ENCODE measurements around the gene CTPS2.
"Not testable (repeated sequence)": the region's sequence is repeated elsewhere in the genome, so short reads cannot be mapped to it uniquely, and the experiment has no call there.

CTPS2 gene

GRCh38 chrX:16649858-16650257 lies 62.6 kb downstream of the CTPS2 start, which contains the start of gene S100G:
S100G (plus strand) TSS chrX:16650158; CDS start chrX:16651007, 849 bp downstream.
- no peak for DNase-seq

DNA sequence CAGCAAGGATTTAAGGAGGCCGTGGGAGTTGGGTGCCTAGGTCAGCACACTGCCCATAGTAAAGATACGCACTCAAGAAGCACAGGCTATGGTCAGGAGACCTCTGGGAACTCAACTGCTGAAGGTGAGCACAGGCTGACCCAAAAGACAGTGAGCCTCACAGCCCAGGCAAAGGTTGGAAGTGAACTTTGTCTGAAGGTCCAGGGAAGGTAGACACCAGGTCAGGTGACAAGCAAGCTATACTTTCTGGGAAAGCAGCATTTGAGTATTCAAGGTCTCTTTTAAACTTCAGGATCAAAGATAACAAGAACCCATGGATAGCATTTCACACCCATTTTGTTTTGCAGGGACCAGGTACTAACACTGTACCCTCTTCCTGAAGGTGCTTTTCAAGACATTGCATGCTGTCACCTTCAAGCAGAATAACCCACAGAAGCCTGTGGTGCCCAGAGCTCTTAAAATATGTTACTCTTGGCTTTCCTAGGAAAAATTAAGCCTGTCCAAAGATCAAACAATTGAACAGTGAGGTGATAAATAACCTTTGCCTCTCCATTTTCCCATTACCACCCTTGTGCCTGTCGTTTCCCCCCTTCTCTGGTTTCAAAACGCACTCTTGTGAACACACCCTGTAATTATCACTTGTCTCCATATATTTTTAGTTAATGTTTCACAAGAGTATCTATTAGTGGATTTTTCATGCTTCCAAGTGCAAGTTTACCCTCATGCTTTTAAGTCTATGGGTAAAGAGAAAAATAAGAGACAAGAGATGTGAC lies 65.9 kb downstream of the CTPS2 start:
- no peak for DNase-seq

- DNase-seq: no peak
Measured at GRCh38 chrX:16643176-16643575, 69.3 kb downstream of the CTPS2 start.

GRCh38 chrX:16640823-16641222 lies 71.6 kb downstream of the CTPS2 start:
- no peak for DNase-seq

DNA sequence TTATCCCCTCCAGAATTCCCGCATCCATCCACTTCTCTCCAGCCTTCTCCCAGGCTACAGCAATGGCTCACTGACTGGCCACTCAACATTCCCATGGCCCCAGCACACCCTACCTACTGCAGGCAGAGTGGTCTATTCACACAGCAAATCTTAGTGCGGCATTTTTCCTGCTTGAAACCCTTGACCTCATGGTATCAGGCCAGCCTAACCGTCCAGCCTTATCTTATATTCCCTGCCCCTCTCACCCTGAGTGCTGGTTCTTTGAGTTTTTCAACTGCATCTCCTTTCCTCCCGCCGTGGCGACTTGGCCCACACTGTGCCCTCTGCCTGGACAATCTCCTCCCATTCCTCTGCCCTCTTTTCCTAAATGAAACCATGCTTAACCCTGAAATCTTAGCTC lies 72.5 kb downstream of the CTPS2 start:
- no peak for DNase-seq

DNA sequence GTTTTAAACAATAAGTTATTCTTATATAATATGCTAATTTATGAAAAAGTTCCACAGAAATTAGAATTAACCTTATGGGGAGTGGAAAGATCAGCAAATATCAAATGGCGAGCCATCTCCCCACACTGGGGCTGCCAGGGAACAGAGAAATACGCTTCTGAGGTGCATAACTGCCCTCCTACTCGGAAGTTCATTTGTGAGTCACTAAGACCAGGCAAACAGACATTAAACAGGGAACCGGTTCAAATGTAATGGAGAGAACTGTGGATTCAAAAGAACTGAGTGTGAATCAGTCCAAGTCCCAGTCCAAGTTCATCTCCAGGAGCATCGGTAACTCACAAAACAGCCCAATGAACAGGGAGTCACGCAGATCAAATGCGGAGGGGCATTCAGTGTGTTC lies 73.9 kb downstream of the CTPS2 start:
- no peak for DNase-seq

- DNase-seq: no peak
Measured at GRCh38 chrX:16635596-16635995, 76.9 kb downstream of the CTPS2 start.

DNA sequence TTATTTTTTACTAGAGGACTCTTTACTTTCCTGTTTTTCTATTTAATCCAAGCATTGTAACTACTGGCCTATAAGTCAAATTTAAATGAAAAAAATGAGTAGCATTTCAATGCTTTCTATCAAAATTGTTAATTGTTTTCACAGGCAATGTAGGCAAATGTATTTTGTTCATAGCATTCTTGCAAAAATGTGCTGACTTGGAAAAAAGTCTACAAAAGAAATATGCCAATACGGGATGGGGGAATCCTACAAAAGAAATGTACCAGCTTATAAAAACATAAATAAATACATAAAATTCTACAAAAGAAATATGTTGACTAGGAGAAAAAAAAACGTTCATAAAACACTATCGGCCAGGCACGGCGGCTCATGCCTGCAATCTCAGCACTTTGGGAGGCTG lies 77.4 kb downstream of the CTPS2 start:
- no peak for DNase-seq

GRCh38 chrX:16633754-16634153 lies 78.7 kb downstream of the CTPS2 start:
- DNase-seq: no peak

DNA sequence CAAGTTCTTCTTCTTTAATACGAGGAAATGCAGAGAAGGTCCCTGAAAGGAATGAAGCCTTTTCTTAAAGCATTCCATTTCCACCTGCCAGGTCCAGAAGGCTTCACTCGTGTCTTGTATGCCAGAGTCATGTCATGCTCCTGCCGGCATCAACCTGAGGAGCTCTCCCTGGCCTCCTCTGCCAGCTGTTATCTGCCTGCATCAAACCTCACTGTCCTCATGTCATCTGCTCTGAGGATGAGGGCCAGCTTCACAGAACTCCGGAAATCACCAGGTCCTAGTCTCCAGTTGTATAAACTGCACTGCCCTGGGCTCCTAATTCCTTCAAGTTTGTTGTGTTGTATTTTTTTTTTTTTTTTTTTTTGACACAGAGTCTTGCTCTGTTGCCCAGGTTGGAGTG lies 82.6 kb downstream of the CTPS2 start:
- no peak for DNase-seq

DNA sequence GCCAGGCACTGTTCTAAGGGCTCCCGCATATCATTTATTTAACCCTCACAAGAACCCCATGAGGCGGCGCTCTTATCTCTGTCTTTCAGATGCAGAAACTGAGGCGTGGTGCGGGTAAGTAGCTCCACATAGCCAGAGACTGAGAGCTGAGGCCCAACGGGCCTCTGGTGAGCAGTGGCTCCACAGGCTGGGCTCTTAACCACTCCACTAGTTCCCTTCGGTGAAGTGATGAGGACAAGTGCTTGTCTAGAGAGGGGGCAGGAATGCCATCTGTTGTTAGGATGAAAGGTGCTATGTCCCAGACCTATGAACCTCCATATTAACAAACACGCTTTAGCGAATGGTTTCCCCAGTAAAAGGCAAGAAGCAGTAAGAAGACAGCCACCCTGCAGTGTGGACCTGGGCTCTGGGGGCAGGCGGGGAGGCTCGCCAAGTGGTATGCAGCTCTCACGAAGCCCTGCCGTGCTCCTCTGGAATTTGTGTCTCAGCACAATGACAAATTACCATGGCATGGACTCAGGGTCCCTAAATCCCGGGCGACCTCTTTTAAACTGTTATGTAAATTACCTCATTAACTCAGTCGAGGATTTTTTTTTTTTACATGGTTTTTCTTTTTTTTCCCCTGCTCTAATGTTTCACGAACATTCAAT lies 83.4 kb downstream of the CTPS2 start:
- DNase-seq: no peak

DNA sequence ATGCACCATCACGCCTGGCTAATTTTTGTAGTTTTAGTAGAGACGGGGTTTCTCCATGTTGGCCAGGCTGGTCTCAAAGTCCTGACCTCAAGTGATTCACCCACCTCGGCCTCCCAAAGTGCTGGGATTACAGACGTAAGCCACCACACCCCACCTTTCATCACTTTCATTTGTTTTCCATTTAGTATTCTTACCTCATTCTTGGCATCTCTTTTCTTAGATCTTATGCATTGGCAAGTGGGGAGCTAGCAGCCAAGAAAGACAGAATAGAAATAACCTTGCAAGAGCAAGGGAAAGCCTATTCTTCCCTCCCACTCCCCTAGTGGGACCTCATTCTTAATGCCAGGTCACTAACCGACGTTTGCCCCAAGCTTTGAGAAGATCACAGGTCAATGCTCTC lies 84.0 kb downstream of the CTPS2 start:
- DNase-seq: not testable (repeated sequence)

DNA sequence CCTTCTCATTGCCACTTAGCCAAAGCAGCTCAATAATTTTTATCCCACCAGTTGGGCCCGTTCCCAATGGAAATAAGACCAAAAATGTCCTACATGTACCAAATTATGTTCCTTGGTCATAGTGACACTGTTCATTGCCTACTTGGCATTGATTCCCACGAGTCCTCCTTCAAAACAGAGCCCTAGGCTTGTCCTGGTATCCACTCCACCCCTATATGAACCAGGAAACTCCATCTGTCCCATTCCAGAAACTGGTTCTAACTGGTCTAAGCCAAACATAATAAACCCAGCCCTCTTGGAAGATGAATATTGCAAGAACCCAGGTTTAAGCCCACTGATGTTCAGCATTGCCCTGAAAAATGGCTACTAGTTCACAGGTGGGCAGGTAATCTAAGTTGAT lies 93.4 kb downstream of the CTPS2 start:
- DNase-seq: no peak

DNA sequence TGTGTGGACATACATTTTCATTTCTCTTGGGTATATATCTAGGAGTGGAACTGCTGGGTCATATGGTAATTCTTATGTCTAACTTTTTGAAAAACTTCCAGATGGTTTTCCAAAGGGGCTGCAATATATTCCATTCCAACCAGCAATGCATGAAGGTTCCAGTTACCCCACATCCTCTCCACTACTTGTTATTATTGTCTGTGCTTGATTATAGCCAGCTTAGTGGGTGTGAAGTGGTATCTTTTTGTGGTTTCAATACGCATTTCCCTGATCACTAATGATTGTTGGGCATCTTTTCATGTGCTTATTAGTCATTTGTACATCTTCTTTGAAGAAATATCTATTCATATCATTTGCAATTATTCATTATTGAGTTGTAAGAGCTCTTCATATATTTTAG lies 94.0 kb downstream of the CTPS2 start:
- DNase-seq: no peak

DNA sequence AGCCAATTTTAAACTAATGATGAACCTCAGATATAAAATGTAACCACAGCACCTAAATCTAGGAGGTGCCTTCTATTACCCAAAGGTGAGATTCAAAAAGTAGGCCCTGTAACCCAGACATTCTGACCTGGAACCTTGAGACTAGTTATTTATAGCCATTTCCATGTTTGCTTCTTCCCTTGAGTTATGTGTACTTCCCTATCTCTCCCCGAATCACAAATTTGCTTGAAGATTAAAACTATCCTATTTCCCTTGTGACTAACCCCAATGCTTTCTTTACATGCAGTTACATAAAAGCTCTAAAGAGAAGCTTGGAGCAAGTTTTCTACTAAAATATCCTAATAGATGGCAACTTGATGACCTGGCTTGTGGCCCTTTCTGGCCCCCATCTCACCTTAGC lies 95.1 kb downstream of the CTPS2 start:
- no peak for DNase-seq

GRCh38 chrX:16612257-16612897 lies 100.1 kb downstream of the CTPS2 start:
- DNase-seq: no peak

DNA sequence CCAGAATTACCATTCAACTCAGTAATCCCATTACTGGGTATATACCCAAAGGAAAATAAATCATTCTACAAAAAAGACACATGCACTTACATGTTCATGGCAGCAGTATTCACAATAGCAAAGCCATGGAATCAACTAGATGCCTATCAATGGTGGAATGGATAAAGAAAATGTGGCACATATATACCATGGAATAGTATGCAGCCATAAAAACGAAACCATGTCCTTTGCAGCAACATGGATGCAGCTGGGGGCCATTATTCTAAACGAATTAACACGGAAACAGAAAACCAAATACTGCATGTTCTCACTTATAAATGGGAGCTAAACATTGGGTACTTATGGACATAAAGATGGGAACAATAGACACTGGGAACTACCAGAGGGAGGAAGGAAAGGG lies 101.8 kb downstream of the CTPS2 start:
- not testable (repeated sequence) for DNase-seq

DNA sequence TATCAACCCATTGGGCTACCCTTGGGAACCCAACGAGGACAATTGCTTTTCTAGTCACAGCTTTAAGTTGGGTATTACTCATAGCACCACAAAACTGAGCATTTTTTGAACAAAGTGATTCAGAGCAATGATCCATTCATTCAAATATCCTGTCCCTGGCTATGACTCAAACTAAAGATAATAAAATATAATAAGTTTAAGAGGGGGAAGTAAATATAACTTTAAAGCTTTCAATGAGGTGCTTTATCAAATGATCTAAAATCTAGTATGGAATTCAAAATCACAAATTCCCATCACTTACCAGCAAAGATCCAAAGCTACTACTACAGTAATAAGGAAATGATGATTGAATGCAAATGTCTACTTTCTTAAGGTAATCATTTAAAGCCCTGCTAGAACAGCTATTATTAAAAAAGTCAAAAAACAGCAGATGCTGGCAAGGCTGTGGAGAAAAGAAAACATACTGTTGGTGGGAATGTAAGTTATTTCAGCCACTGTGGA lies 102.3 kb downstream of the CTPS2 start:
- DNase-seq: no peak

- DNase-seq: no peak
Measured at GRCh38 chrX:16606142-16606720, 106.2 kb downstream of the CTPS2 start.

DNA sequence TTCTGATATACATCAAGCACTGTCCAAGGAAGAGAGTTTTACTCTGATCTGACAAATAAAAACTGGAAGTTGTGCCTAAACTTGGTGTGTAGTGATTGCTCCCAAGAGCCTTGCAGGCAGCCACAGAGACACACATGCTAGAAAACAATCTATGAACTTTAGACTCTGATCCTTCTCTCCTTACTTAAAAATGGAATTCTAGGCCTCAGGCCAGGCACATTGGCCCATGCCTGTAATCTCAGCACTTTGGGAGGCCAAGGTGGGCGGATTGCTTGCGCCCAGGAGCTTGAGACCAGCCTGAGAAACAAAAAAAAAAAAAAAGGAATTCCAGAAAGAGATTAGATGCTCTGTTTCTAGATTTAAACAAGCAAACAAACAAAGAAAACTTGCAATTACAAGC lies 108.1 kb downstream of the CTPS2 start:
- no peak for DNase-seq

GRCh38 chrX:16603822-16604221 lies 108.6 kb downstream of the CTPS2 start:
- DNase-seq: no peak

- not testable (repeated sequence) for DNase-seq
Measured at GRCh38 chrX:16603235-16603634, 109.2 kb downstream of the CTPS2 start.

- DNase-seq: no peak
Measured at GRCh38 chrX:16601885-16602284, 110.6 kb downstream of the CTPS2 start.

GRCh38 chrX:16594490-16594889 lies 118.0 kb downstream of the CTPS2 start:
- no peak for DNase-seq
